HCT116 (cell line): ENCODE results near the gene SH2D3C. TPM values are rescaled to one million over a fixed set of nuclear protein-coding genes. Genes with fewer than 3 reads are reported as not detected.
A peak's percentile ranks its signal among the peaks of the same experiment; 100 is the strongest.

ENCODE experiments used
- ATAC-seq: fragments of 200-7000 bp; cut with Tn5 transposase; 2 replicates; pipeline ENCODE4 v1.9.1; 2020; ENCODE audit warnings: mild to moderate bottlenecking, moderate library complexity
- BruUV-seq: library from RNA; stranded (reverse); fragments of 400-500 nt; replicated peaks from 2 replicates; lab custom pipeline; 2021; lab: Mats Ljungman, UMichigan
- CTCF ChIA-PET: fragments of 300-600 bp; sonication (Branson Sonifier 250); formaldehyde crosslinking; loops from one replicate; lab custom pipeline; 2021; ENCODE audit warnings: antibody characterized with exemption; lab: Charles Lee
- POLR2A ChIA-PET: fragments of 300-600, 350-600 bp; sonication (Branson Sonifier 250); formaldehyde crosslinking; loops from one replicate; lab custom pipeline; 2021; ENCODE audit warnings: antibody characterized with exemption; lab: Charles Lee
- RAD21 ChIA-PET, 2 experiments: fragments of 300-600 bp; sonication (Branson Sonifier 250); formaldehyde crosslinking; loops; one replicate each; lab custom pipeline; 2023; ENCODE audit warnings: low total read pairs in 2 of 2; ENCODE audit not compliant: uncharacterized antibody in 2 of 2, unreplicated experiment in 2 of 2, low non-redundant PET in 1 of 2; lab: Charles Lee
- DNase-seq: peaks from one replicate; pipeline ENCODE4 v3.0.0-alpha.2; 2010; ENCODE audit warnings: low read depth, low spot score
- H2AFZ ChIP-seq: fragments of 200-600 bp; shearing (Covaris generic), sonication (generic); 2 replicates; pipeline ENCODE4 v1.6.1; 2017; ENCODE audit warnings: low read depth, mixed run types, mixed read lengths, antibody characterized with exemption, low read length; ENCODE audit not compliant: poor library complexity, severe bottlenecking
- H3K27ac ChIP-seq: 2 replicates; pipeline ENCODE4 v1.5.1; 2012; ENCODE audit warnings: low read depth, low read length
- H3K27me3 ChIP-seq: fragments of 200-600 bp; sonication (generic); 2 replicates; pipeline ENCODE4 v1.6.1; 2016; ENCODE audit warnings: mixed run types, low read length, mixed read lengths; ENCODE audit not compliant: insufficient read depth
- H3K36me3 ChIP-seq, 2 experiments: fragments of 200-500 bp in 1 of 2; fragments of 200-600 bp in 1 of 2; sonication (Bioruptor generic) in 1 of 2; sonication (generic) in 1 of 2; 2 replicates each; pipeline versions ENCODE4 v1.5.1 to v1.6.1; 2014 to 2016; ENCODE audit warnings: low read length in 2 of 2, inconsistent platforms in 1 of 2, mixed read lengths in 1 of 2, mixed run types in 1 of 2; ENCODE audit not compliant: insufficient read depth in 2 of 2, control insufficient read depth in 1 of 2
- H3K4me1 ChIP-seq, 2 experiments: fragments of 200-600 bp in 1 of 2; sonication (generic) in 1 of 2; 2 replicates each; pipeline versions ENCODE4 v1.5.1 to v1.6.1; 2012 to 2017; ENCODE audit warnings: low read length in 2 of 2, inconsistent platforms in 1 of 2, mild to moderate bottlenecking in 1 of 2, mixed read lengths in 1 of 2, mixed run types in 1 of 2, moderate library complexity in 1 of 2; ENCODE audit not compliant: insufficient read depth in 2 of 2, control insufficient read depth in 1 of 2
- H3K4me2 ChIP-seq: fragments of 200-600 bp; sonication (generic); 2 replicates; pipeline ENCODE4 v1.6.1; 2017; ENCODE audit warnings: mixed run types, low read length, mixed read lengths
- H3K4me3 ChIP-seq, 2 experiments: fragments of 200-600 bp in 1 of 2; sonication (generic) in 1 of 2; replicated peaks in 1 of 2; 2 replicates each; pipeline ENCODE4 v1.5.1; 2011 to 2016; ENCODE audit warnings: low read length in 2 of 2, control low read depth in 1 of 2, low read depth in 1 of 2, mild to moderate bottlenecking in 1 of 2, mixed read lengths in 1 of 2, mixed run types in 1 of 2
- H3K79me2 ChIP-seq: fragments of 200-600 bp; sonication (generic); 2 replicates; pipeline ENCODE4 v1.6.1; 2017; ENCODE audit warnings: mild to moderate bottlenecking, mixed run types, low read length, moderate library complexity, mixed read lengths; ENCODE audit not compliant: insufficient read depth
- H3K9ac ChIP-seq: fragments of 200-600 bp; sonication (generic); 2 replicates; pipeline ENCODE4 v1.6.1; 2016; ENCODE audit warnings: low read length, mixed read lengths
- H3K9me2 ChIP-seq: fragments of 200-600 bp; sonication (generic), shearing (Covaris generic); 2 replicates; pipeline ENCODE4 v1.6.1; 2017; ENCODE audit warnings: mixed run types, mild to moderate bottlenecking, moderate library complexity; ENCODE audit not compliant: insufficient read depth
- H3K9me3 ChIP-seq, 2 experiments: fragments of 200-500 bp in 1 of 2; fragments of 200-600 bp in 1 of 2; sonication (Bioruptor generic) in 1 of 2; sonication (generic) in 1 of 2; 2 replicates each; pipeline ENCODE4 v1.6.1; 2014 to 2017; ENCODE audit warnings: low read length in 2 of 2, mixed read lengths in 2 of 2, inconsistent platforms in 1 of 2, low read depth in 1 of 2, mild to moderate bottlenecking in 1 of 2, mixed run types in 1 of 2, moderate library complexity in 1 of 2; ENCODE audit not compliant: control insufficient read depth in 1 of 2, insufficient read depth in 1 of 2
- H4K20me1 ChIP-seq: fragments of 200-600 bp; sonication (generic), shearing (Covaris generic); 2 replicates; pipeline ENCODE4 v1.6.1; 2017; ENCODE audit warnings: mixed run types, mild to moderate bottlenecking, moderate library complexity; ENCODE audit not compliant: insufficient read depth
- CTCF ChIP-seq, 3 experiments: fragments of 200-600 bp in 1 of 3; sonication (generic) in 1 of 3; IDR thresholded peaks in 2 of 3; conservative IDR thresholded peaks in 1 of 3; 2 replicates each; pipeline ENCODE4 v1.5.1; 2012 to 2017; ENCODE audit warnings: low read depth in 2 of 3, low read length in 2 of 3, antibody characterized with exemption in 1 of 3, borderline replicate concordance in 1 of 3, control low read depth in 1 of 3, mild to moderate bottlenecking in 1 of 3, mixed read lengths in 1 of 3, mixed run types in 1 of 3, moderate library complexity in 1 of 3; ENCODE audit not compliant: insufficient read depth in 1 of 3
- EGR1 ChIP-seq: IDR thresholded peaks from 2 replicates; pipeline ENCODE4 v1.6.1; 2012; ENCODE audit warnings: low read depth
- EZH2phosphoT487 ChIP-seq: fragments of 200-600 bp; IDR thresholded peaks from 2 replicates; pipeline ENCODE4 v1.6.1; 2018; ENCODE audit warnings: antibody characterized with exemption, borderline replicate concordance
- MAX ChIP-seq: IDR thresholded peaks from 2 replicates; pipeline ENCODE4 v1.6.1; 2012
- POLR2AphosphoS5 ChIP-seq: IDR thresholded peaks from 2 replicates; pipeline ENCODE4 v1.6.1; 2011; ENCODE audit warnings: mild to moderate bottlenecking, low read depth, low read length, moderate library complexity
- REST ChIP-seq: IDR thresholded peaks from 2 replicates; pipeline ENCODE4 v1.6.1; 2012; ENCODE audit warnings: low read depth
- TCF7L2 ChIP-seq: IDR thresholded peaks from 2 replicates; pipeline ENCODE4 v1.7.0; 2011; ENCODE audit warnings: borderline replicate concordance, inconsistent platforms; ENCODE audit not compliant: insufficient read depth, insufficient read length; ENCODE audit errors: extremely low read depth
- ZFX ChIP-seq: fragments of 450-650 bp; IDR thresholded peaks from 2 replicates; pipeline ENCODE4 v1.6.1; 2017
- ZNF274 ChIP-seq: fragments of 200-500 bp; sonication (Bioruptor generic); IDR thresholded peaks from 2 replicates; pipeline ENCODE4 v1.6.1; 2014; ENCODE audit warnings: mild to moderate bottlenecking, low read depth, low read length, inconsistent platforms
- intact Hi-C: fragments of 100-400 bp; cut with micrococcal nuclease; formaldehyde crosslinking; loops from 2 replicates; pipeline ENCODE4 v1.10.0; 2022
- total RNA-seq: library from RNA; stranded (reverse); gene quantifications from one replicate; pipeline ENCODE4 v1.2.1, GENCODE V29; 2021; ENCODE audit not compliant: unreplicated experiment

The SH2D3C gene
- total RNA-seq, 1 experiment from 2014 or later: 1.3 TPM

- peaks cover 54 to 62% of the 10 kb centered on the region in 2 experiments for H3K4me1 ChIP-seq
- DNase-seq: no peak
- H3K4me3 ChIP-seq: peak overlapping the region in 1 of 2 experiments; percentile 46; a peak in 1 of 4 replicates
- H4K20me1 ChIP-seq: no peaks in the 10 kb centered on the region
- no peaks in the 10 kb centered on the region for H3K9me3 ChIP-seq
- no peaks in the 10 kb centered on the region for H3K9me2 ChIP-seq
- H3K4me2 ChIP-seq: peak overlapping the region; percentile 86
- BruUV-seq: no TSS peak
- ATAC-seq: peak; percentile 15
- peak overlapping the region; percentile 42 for H3K9ac ChIP-seq
- no peak for TF ChIP-seq EGR1
- no peak for TF ChIP-seq REST
- no peak for TF ChIP-seq ZNF274
- no peak for TF ChIP-seq ZFX
- TF ChIP-seq EZH2phosphoT487: no peak
- TF ChIP-seq MAX: no peak
- no peak for TF ChIP-seq CTCF (IDR thresholded peaks at IDR 0.05 in 2 of 3, conservative IDR thresholded peaks at IDR 0.05 in 1 of 3; ENCODE audit: borderline replicate concordance in 1 of 3, insufficient read depth in 1 of 3, low read depth in 2 of 3, low read length in 2 of 3)
- TF ChIP-seq TCF7L2: no peak
- TF ChIP-seq POLR2AphosphoS5: no peak
- CTCF ChIA-PET: interaction anchor here (1.0 to 2.7 kb wide), 5 partner anchors 13 to 199 kb away, joined by 3 to 17 read pairs (median 4); partner anchors contain the start of genes ST6GALNAC4 and TOR2A
- intact Hi-C loops: loop anchor here (5.0 kb wide), 2 partner anchors 110 to 200 kb away; partner anchors contain the start of gene STXBP1
- peak overlapping the region; percentile 31 for H2AFZ ChIP-seq
- no peaks in the 10 kb centered on the region for H3K79me2 ChIP-seq
- peak overlapping the region; percentile 93 for H3K27ac ChIP-seq
- POLR2A ChIA-PET: interaction anchor here (0.9 to 1.2 kb wide), 4 partner anchors 9 to 133 kb away, joined by 3 to 7 read pairs (median 4); partner anchors contain the start of gene TOR2A
- H3K36me3 ChIP-seq: no peaks in the 10 kb centered on the region
- no peaks in the 10 kb centered on the region for H3K27me3 ChIP-seq
- RAD21 ChIA-PET: no interaction called here
Measured at GRCh38 chr9:127722055-127722745, 56.3 kb downstream of the SH2D3C start.
